Stimulated activated CD4-positive, alpha-beta T cell treated with anti-CD3 and anti-CD28 coated beads, Interleukin-12 subunit alpha, Interleukin-12 subunit beta, amount 100 ng/mL, for 24 hours (primary cell): ENCODE measurements around the gene ADAMTS12.
"Not testable (repeated sequence)": the region's sequence is repeated elsewhere in the genome, so short reads cannot be mapped to it uniquely, and the experiment has no call there.

ENCODE experiments used
- DNase-seq, 2 experiments: peaks; one replicate each; pipeline ENCODE4 v3.0.0-alpha.2; 2020; ENCODE audit warnings: low read depth in 2 of 2

The ADAMTS12 gene, protein sequence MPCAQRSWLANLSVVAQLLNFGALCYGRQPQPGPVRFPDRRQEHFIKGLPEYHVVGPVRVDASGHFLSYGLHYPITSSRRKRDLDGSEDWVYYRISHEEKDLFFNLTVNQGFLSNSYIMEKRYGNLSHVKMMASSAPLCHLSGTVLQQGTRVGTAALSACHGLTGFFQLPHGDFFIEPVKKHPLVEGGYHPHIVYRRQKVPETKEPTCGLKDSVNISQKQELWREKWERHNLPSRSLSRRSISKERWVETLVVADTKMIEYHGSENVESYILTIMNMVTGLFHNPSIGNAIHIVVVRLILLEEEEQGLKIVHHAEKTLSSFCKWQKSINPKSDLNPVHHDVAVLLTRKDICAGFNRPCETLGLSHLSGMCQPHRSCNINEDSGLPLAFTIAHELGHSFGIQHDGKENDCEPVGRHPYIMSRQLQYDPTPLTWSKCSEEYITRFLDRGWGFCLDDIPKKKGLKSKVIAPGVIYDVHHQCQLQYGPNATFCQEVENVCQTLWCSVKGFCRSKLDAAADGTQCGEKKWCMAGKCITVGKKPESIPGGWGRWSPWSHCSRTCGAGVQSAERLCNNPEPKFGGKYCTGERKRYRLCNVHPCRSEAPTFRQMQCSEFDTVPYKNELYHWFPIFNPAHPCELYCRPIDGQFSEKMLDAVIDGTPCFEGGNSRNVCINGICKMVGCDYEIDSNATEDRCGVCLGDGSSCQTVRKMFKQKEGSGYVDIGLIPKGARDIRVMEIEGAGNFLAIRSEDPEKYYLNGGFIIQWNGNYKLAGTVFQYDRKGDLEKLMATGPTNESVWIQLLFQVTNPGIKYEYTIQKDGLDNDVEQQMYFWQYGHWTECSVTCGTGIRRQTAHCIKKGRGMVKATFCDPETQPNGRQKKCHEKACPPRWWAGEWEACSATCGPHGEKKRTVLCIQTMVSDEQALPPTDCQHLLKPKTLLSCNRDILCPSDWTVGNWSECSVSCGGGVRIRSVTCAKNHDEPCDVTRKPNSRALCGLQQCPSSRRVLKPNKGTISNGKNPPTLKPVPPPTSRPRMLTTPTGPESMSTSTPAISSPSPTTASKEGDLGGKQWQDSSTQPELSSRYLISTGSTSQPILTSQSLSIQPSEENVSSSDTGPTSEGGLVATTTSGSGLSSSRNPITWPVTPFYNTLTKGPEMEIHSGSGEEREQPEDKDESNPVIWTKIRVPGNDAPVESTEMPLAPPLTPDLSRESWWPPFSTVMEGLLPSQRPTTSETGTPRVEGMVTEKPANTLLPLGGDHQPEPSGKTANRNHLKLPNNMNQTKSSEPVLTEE (N-terminal part only)

DNA sequence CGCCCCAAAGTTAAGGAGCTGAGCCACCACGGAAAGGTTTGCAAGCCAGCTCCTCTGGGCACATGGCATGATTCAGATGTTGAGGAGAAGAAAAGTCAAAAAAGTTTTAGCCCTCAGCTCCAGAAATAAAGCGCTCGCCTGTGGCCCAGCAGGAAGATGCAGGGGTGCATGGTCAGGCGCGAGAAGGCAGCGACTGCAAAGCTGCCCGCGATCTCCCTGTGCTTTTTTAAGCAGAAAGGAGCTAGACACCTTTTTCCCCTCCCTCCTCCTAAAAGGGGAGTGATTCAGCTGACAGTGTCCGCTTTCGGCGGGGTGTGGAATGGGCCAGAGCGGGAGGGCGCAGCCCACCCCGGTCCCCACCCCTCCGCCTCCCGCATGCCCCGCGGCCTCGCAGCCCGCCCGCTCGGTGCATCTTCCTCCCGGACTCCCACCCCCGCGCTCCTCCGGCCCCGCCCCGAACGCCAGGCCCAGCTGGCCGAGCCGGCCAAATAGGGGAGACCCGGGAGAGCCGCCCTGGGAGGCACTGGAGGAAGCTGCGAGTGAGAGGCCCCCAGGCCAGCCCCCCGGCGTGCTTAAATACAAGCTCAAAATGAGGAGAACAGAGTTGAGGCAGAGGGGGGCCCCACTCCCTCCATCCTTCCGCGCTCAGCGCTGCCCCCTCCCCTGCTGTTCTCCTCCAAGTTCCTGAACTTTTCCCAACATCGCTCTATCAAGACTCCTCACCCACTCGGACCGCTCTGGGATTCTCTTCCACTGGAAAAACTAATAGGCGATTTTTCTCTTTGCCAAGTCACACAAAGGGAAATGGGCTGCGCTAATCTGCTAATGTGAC lies at the start of gene ADAMTS12:
ADAMTS12 (minus strand) TSS at position 203 of the 832 bp plus-strand sequence; CDS start at position 69, 134 bp downstream.
- no peak for DNase-seq

DNA sequence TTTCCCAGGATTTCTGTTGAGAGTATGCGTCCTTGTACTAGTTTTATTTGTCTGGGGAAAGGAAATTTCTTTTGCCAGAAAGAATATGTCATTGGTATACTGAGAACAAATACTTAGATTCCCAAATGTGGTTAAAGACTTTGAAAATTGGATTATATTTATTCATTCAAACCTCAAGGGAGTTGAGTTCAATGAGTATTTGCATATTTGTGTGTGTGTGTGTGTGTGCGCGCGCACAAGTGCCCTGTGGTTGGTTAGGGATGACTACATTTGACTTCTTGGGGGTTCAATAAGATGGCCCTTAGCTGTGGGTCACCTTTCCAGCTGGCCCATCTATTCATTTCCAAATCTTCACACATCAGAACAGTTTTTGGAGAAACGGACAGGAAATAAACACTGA lies 49.3 kb upstream of the ADAMTS12 start:
- DNase-seq, result no peak

DNA sequence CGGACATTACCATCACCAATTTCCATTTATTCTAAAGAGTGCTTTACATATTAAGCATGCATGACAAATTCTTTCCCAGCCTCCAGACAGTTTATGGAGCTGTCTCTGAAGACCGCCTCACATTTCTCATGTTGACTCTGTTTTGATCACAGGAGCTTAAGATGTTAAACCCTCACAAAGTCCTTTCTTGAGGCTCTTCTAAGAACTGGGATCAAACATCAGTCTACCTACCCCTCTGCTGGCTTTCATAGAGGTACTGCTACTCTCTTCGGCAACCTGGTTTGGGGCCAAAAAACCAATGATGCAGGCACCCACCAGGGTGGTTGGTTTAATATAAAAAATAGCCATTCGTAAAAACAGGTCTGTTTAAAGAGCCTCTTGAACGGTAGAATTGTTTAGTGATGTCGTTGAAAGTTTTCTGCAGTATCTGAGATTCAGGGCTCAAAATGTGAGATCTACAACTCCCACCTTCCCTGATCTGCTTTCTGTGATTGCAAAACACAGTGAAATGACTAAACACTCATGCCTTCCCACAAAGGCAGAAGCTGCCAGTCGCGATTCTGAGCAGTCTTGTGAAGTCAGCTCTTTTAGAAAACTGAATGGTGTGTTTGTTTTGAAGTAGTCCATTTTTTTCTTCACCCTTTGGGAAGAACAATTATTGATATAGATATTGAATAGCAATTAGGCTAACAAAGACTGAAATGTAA lies 47.9 kb upstream of the ADAMTS12 start:
- DNase-seq, result no peak

DNA sequence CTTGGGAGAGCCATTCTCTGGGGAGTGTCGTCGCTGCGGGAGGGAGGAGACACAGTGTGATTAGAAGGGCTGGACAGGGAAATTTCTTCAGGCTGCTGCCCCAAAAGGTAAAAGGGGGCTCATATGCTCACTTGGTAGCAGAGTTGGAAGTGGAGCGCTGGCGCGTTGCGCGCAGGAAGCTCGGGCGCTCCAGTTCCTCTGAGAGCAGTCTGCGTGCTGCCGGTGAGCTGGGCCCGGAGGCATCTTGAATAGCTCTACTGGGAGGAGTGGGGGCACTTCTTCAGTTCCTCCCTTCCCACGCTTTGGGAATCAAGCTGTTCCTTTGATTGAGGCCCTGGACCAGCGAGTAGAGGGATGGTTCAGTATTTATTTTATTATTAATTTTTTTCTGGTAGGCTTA lies 47.1 kb upstream of the ADAMTS12 start:
- no peak for DNase-seq

DNA sequence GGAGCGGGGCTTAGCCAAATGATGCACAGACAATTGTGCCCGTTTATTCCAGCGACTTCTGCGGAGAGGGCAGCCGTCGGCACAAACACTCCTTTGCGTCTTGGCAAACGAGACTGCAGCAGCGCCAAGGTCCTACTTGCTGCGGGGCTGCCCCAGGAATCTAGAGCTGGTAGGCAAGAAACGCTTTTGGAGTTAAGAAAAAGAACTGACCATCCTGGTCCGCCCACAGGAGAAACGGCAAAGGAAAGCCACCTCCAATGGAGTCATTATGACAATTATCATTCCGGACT lies 46.7 kb upstream of the ADAMTS12 start:
- DNase-seq, result no peak

DNA sequence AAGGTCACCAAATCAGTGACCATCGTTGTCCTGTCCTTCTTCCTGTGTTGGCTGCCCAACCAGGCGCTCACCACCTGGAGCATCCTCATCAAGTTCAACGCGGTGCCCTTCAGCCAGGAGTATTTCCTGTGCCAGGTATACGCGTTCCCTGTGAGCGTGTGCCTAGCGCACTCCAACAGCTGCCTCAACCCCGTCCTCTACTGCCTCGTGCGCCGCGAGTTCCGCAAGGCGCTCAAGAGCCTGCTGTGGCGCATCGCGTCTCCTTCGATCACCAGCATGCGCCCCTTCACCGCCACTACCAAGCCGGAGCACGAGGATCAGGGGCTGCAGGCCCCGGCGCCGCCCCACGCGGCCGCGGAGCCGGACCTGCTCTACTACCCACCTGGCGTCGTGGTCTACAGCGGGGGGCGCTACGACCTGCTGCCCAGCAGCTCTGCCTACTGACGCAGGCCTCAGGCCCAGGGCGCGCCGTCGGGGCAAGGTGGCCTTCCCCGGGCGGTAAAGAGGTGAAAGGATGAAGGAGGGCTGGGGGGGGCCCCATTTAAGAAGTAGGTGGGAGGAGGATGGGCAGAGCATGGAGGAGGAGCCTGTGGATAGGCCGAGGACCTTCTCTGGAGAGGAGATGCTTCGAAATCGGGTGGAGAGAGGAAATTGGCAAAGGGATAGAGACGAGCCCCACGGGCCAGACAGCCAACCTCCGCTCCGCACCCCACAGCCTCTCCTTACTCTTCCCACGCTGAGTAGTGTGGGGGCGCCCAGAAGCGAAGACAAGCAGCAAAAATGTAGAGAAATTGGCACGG lies 46.1 kb upstream of the ADAMTS12 start:
- no peak for DNase-seq

DNA sequence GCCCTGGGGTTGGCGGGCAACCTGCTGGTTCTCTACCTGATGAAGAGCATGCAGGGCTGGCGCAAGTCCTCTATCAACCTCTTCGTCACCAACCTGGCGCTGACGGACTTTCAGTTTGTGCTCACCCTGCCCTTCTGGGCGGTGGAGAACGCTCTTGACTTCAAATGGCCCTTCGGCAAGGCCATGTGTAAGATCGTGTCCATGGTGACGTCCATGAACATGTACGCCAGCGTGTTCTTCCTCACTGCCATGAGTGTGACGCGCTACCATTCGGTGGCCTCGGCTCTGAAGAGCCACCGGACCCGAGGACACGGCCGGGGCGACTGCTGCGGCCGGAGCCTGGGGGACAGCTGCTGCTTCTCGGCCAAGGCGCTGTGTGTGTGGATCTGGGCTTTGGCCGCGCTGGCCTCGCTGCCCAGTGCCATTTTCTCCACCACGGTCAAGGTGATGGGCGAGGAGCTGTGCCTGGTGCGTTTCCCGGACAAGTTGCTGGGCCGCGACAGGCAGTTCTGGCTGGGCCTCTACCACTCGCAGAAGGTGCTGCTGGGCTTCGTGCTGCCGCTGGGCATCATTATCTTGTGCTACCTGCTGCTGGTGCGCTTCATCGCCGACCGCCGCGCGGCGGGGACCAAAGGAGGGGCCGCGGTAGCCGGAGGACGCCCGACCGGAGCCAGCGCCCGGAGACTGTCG lies 45.4 kb upstream of the ADAMTS12 start:
- DNase-seq, result no peak

DNA sequence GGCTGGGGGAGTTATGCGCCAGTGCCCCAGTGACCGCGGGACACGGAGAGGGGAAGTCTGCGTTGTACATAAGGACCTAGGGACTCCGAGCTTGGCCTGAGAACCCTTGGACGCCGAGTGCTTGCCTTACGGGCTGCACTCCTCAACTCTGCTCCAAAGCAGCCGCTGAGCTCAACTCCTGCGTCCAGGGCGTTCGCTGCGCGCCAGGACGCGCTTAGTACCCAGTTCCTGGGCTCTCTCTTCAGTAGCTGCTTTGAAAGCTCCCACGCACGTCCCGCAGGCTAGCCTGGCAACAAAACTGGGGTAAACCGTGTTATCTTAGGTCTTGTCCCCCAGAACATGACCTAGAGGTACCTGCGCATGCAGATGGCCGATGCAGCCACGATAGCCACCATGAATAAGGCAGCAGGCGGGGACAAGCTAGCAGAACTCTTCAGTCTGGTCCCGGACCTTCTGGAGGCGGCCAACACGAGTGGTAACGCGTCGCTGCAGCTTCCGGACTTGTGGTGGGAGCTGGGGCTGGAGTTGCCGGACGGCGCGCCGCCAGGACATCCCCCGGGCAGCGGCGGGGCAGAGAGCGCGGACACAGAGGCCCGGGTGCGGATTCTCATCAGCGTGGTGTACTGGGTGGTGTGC lies 44.7 kb upstream of the ADAMTS12 start, which contains the start of gene RXFP3:
RXFP3 (plus strand) TSS at position 6 of the 636 bp plus-strand sequence; CDS start at position 361, 355 bp downstream.
- DNase-seq, result no peak

DNA sequence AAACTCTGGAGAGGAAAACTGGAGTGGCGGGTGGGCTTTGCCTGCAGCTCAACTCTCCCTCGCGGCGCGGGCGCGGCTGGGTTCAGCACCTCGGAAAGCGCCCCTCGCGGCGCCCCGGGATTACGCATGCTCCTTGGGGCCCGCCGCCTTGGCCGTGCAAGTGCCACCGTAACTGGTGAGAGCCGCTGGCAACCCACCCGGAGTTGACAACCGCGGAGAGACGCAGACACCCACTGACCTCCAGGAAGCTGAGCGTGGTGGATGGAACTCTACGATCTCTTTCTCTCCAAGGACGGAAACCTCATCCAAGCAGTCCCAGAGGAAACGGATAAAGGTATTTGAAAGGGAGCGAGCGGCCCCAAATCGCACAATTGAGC lies 44.2 kb upstream of the ADAMTS12 start:
- peak; percentile 6 to 22 for DNase-seq

DNA sequence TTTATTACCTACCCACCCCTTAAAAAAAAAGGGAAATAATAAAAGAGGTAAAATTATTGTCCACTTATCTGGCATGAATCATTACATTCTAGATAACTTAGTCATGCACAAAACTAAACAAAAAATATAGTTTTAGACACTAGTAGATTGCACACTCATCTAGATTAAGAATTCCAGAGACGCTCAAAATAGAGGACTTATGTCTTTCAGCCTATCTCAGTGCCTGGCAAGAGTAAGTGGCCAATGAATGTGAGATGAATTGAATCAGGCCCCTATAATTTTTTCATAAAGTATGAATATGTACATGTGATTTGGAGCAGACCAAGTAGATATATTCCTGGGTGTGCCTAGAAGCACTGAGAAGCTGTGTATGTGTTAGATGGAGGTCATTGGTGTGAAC lies 42.4 kb upstream of the ADAMTS12 start:
- no peak for DNase-seq

DNA sequence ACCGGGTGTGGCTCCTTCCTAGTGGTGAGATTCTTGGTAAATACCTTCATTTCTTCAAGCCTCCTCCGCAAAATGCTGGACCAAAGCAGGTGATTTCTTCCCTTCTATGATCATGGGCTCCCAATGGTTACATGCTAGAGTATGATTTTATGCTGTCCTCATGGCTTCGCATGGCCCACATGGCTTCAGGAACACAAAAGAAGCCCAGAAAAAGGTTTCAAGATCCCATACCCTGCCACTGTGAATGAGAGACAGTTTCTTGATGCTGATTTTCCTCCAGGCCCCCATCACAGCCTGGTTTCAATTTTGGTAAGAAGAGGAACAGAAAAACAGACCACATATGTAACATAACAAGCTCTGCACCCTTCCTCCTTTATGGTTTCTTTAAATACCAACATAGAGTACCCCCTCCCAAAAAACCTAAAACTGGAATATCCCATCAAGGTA lies 42.0 kb upstream of the ADAMTS12 start:
- DNase-seq, result no peak

DNA sequence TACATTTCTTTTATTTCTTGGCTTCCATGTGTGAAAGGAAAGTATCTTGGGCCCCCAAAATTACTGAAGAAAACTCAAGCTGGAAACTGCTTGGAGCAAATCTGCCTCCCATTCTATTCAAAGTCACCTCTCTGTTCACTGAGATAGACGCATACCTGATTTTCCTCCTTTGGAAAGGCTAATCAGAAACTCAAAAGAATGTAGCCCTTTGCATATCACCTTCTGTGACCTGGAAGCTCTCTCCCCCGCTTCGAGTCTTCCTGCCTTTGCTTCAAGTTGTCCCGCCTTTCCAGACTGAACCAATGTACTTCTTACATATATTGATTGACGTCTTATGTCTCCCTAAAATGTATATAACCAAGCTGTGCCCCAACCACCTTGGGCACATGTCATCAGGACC lies 39.3 kb upstream of the ADAMTS12 start:
- DNase-seq, result no peak

DNA sequence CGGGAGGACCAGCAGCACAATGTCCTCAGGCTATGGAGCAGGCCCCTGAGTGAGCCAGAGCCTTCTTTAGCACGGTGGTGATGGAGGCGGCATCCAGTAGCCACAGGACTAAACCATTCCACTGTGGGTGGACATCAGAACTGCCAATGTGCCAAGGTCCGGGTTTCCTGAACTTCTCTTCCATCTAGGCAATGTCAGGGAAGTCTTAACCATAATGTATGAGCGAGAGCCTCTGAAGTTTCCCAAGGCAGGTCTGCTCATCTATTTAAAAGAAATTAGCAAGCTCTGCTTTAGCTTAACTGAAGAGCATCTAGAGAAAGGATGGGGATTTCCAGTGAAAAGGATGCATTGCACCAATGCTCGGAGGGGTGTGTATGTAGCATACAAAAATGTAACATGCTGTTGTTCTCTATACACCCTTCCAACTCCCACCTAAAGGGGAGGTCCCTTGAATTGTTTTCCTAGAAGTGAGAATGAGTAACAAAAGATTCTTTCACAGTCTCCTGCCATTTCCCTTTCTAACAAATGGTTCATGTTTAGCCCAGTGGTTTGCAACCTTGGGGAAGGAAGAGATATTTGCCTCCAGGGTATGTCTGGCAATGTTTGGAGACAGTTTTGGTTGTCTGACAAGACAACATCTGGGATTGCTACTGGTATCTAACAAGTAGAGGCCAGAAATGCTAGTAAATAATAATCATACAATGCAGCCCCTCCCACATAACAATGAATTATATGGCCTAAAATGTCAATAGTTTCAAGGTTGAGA lies 38.3 kb upstream of the ADAMTS12 start:
- DNase-seq, result no peak

DNA sequence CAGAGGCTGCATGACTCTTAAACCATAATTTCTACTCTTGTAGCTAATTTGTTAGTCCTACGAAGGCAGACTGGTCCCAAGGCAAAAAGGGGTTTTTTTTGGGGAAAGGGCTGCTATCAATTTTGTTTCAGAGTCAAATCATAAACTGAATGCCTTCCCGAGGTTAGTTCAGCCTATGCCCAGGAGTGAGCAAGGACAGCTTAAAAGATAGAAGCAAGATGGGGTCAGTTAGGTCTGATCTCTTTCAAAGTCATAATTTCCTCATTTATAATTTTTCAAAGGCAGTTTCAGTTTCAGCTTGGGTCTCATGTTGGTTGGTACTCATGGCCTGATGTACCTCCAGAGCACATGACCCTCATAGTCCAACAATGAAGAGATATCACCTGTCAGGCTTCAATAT lies 36.5 kb upstream of the ADAMTS12 start:
- no peak for DNase-seq

DNA sequence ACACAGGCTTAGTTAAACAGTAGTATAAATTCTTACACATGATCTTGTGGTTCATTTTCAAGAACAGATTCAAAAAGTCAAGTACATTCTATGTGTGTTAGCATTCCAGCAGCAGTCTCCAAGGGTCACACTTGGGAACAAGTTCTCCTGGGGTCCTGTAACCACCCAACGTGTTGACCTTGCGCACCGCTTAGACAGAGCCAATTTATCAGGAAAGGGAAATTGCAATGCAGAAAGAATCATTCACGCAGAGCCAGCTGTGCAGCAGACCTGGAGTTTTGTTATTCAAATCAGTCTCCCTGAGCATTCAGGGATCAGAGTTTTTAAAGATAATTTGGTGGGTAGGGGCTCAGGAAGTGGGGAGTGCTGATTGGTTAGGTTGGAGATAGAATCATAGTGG lies 35.9 kb upstream of the ADAMTS12 start:
- DNase-seq, result no peak

DNA sequence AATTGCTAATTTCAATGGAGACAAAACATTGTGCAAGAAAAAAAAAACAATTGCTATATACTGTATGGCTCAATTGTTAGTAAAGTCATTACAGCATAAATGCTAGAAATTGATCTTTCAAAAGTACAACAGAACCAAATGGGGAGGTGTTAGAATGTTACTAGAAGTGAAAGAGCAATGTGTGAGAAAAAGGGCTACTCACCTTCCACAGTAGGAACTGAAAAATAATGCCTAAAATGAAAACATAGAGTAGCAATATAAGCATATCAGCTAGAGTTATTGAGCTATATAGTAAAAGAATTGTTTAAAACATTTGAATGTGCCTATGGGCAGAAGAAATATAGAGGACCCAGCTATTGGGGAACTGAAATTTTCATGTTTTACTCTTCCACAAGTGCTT lies 33.5 kb upstream of the ADAMTS12 start:
- DNase-seq, result no peak

DNA sequence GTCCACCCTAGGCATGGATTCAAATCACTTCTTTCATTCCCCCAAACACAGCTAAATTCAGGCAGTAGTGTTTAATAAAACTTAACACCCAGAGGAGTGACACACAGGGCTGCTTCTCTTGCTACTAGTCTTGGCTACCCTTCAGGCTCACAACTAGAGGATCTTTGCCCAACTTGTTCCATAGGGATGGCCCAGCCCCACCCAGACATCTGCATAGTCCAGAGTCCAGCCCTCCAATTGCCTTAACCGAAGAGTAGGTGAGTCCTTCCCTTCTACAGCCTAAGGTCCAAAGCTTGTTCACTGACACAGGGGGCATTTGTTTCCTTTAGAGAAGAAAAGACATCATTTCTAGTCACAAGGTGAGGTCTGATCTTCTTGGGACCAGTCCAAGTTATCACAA lies 29.2 kb upstream of the ADAMTS12 start:
- DNase-seq, result no peak

DNA sequence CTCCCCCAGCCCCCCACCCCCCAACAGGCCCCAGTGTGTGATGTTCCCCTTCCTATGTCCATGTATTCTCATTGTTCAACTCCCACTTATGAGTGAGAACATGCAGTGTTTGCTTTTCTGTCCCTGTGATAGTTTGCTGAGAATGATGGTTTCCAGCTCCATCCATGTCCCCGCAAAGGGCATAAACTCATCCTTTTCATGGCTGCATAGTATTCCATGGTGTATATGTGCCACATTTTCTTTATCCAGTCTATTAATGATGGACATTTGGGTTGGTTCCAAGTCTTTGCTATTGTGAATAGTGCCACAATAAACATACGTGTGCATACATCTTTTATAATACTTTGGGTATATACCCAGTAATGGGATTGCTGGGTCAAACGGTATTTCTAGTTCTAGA lies 23.1 kb upstream of the ADAMTS12 start:
- not testable (repeated sequence) for DNase-seq
